Activated CD8-positive, alpha-beta memory T cell treated with anti-CD3 and anti-CD28 coated beads, Interleukin-2, amount 50 U/mL, for 4 hours (primary cell): ENCODE measurements around the gene TMEM191C.
A peak's percentile ranks its signal among the peaks of the same experiment; 100 is the strongest.
"Not testable (repeated sequence)": the region's sequence is repeated elsewhere in the genome, so short reads cannot be mapped to it uniquely, and the experiment has no call there.

Experiments used
- DNase-seq: peaks from one replicate; pipeline ENCODE4 v3.0.0-alpha.2; 2020

The TMEM191C gene

DNA sequence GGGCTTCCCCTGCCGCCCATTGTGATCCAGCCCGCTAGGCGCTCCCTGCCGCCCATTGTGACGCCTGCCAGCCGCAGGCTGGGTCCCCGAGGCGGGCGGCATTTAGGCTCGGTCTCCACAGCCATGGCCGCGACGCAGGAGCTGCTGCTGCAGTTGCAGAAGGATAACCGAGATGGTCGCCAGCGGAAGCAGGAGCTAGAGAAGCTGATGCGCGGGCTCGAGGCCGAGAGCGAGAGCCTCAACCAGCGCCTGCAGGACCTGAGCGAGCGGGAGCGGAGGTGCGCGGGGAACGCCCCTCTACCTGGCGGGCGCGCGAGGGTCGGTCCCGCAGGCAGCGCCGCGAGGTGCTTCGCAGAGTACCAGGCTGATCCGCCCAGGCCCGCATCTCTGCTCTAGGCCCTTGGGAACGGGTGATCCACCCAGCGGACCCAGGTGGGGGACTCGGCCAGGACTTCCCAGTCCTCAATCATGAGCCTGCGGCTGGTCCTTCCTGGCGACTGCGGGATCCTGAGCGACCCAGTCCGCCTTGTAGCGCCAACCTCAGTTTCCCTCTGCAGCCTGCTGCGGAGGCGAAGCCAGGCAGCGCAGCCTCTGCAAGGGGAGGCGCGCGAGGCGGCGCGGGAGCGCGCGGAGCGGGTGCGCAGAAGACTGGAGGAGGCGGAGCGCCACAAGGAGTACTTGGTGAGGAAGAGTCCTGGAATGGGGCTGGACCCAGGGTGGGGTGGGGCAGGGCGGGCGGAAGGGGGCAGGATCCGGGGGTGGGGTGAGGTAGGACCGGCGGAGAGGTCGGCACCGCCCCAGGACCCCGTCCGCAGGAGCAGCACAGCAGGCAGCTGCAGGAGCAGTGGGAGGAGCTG, at the start of gene TMEM191C:
TSS of gene TMEM191C (plus strand) at position 51 of the 857 bp plus-strand sequence. CDS start at position 124, 73 bp downstream.
- not testable (repeated sequence) for DNase-seq

GRCh38 chr22:21417853-21418252, 49.3 kb upstream of the TMEM191C start:
- not testable (repeated sequence) for DNase-seq

GRCh38 chr22:21418974-21419638, 48.1 kb upstream of the TMEM191C start:
- not testable (repeated sequence) for DNase-seq

- DNase-seq, result not testable (repeated sequence)
Measured at GRCh38 chr22:21420180-21420763, 46.9 kb upstream of the TMEM191C start.

- not testable (repeated sequence) for DNase-seq
Measured at GRCh38 chr22:21424084-21424709, 43.0 kb upstream of the TMEM191C start.

GRCh38 chr22:21434378-21435233, 32.6 kb upstream of the TMEM191C start:
- not testable (repeated sequence) for DNase-seq

DNA sequence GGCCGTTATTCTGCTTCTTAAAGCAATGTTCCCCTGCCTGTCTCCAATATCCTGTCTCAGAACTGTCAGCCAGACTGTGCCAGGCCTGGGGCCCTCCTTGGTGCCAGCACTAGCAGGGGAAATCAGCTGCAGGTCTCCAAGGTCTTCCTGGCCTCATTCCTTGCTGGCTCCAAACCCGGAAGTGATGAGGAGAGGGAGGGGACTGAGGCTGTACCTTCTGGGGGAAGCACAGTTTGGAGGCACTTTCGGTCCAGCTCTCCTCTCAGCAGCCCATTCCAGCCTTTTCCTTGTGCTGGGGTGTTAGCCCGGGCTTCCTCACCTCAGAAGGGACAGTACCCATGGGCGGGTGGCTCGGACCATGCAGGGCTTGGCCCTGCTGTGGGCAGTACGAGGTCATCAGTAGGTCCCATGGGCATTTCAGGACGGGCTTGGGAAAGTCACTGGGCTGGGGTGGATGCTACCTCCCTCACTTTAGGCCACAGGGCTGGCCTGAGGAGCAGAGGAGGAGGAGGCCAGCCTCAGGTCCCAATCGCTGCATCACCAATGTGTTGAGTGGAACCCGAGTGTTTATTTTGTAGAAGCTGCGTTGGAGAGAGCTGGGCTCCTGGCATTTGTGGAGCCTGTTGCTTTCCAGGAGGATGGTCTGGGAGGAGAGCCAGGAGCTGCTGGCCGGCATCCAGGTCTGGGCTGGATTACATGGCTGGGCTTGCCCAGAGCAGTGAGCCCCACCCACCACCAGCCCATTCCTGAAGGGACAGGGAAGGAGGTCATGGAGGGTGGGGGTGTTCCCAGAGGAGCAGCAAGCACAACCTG, 31.0 kb upstream of the TMEM191C start:
- DNase-seq, result not testable (repeated sequence)

GRCh38 chr22:21438013-21438412, 29.2 kb upstream of the TMEM191C start:
- peak; percentile 7 for DNase-seq

DNA sequence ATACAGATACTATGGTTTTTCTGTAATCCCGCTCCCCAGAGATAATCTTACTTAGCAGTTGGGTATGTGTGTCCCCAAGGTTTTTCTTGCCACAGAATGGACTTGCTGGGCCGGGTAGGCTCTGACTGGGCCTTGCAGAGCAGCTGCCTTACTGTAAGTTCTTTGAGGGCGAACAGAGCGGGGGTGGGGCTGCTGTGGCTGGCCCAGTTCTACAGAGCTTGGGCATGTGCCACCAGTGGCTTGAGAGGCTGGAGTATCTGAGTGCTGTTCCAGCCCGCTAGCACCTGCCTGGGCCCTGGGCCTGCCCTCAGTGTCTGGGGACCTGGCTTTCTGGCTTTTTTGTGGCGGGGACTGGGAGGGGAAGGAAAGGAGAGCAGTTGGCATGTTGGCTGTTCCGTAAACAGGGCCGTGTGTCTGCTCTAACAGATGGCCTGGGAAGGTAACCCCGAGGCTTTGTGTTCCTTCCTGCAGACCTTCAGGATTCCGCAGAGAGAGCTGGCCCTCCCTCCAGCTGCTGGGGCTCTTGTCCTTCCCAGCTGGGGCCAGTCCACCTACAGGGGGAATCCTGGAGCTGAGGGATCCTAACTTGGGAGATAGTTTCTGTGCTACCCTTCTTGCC, 27.1 kb upstream of the TMEM191C start:
- DNase-seq, result not testable (repeated sequence)

- not testable (repeated sequence) for DNase-seq
Measured at GRCh38 chr22:21440676-21441075, 26.5 kb upstream of the TMEM191C start.

DNA sequence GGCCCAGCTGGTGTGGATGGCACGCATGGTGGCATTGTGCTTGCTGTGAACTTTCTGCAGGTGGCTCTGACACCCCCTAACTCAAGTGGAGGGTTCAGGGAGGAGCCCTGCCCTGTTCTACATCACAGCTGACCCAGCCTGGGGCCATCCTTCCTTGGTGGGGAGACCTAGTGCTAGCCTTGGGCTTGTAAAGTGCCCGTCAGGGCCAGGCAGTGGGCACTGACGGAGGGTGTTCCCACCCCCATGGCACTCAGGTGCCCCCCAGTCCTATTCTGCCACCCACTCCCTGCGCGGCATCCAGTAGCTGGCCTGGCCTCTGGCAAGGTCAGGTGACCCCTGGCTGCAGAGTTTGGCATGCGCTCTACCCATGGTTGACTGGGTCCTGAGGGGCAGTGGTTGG, 26.0 kb upstream of the TMEM191C start:
- not testable (repeated sequence) for DNase-seq

- not testable (repeated sequence) for DNase-seq
Measured at GRCh38 chr22:21442123-21442522, 25.1 kb upstream of the TMEM191C start.

GRCh38 chr22:21442646-21443045, 24.5 kb upstream of the TMEM191C start:
- DNase-seq, result peak; percentile 6

DNA sequence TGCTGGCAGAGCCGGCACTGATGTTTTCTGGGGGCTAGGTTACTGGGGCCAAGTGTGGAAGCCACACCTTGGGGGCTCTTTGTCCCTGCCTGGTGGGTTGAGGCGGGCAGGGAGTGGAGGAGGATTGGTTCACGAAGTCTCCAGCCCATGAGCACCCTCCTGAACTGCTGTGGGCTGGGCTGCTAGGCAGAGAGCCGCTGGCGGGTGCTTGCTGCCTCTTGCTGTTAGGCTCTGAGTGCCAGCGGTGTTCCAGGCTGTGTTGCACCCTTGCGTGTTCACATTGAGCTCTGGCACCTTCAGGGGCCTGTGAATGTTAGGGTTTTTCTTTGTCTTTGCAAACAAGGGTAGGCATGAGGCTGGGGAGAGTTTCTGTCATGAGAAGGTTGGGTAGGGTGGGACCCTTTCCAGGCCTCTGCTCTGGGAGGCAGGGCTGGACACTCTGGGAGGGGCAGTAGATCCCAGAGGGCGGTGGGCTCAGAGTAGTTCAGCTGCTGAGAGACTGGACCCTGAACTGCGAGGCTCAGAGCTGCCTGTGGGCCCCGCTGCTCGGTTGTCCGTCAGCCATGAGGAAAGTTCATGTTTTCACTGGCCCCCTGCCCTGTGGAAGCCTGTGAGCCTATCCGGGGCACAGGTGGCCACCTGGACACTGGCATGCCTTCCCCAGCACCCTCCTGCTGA, 24.0 kb upstream of the TMEM191C start:
- peak; percentile 8 for DNase-seq

GRCh38 chr22:21443735-21444421, 23.3 kb upstream of the TMEM191C start:
- peak; percentile 7 for DNase-seq

DNA sequence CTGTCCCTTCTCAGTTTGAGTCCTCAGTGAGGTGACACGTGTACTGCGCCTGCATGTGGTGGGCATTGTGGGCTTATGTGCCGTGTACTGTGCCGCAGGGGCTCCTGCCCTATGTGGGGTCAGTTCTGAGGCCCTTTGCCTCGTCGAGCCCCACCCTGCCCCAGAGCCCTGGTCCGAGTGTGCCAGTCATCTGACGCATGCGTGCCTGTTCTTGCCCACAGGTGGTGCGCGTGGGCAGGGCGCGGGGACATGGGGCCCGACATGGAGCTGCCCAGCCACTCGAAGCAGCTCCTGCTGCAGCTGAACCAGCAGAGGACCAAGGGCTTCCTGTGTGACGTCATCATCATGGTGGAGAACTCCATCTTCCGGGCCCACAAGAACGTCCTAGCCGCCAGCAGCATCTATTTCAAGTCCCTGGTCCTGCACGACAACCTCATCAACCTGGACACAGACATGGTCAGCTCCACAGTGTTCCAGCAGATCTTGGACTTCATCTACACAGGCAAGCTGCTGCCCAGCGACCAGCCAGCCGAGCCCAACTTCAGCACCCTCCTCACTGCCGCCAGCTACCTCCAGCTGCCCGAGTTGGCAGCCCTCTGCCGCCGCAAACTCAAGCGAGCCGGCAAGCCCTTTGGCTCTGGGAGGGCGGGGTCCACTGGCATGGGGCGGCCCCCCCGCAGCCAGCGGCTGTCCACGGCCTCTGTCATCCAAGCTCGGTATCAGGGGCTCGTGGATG, 22.3 kb upstream of the TMEM191C start:
- DNase-seq, result peak; percentile 14

- DNase-seq, result peak; percentile 5
Measured at GRCh38 chr22:21445437-21446127, 21.6 kb upstream of the TMEM191C start.
